HepG2 (cell line): Measurements from ENCODE around the gene C2CD2. TPM values are rescaled to one million over a fixed set of nuclear protein-coding genes. Genes with fewer than 3 reads are reported as not detected.

Experiments used
- BCL6 ChIP-seq: IDR thresholded peaks from 2 replicates; pipeline ENCODE4 v1.6.1; 2016; ENCODE audit warnings: missing genetic modification reagents, missing compliant biosample characterization
- CHD2 ChIP-seq: IDR thresholded peaks from 2 replicates; pipeline ENCODE4 v1.6.1; 2011; ENCODE audit warnings: low read depth, low read length, improper control_type of control experiment
- ERF ChIP-seq: IDR thresholded peaks from 2 replicates; pipeline ENCODE4 v1.6.1; 2018; ENCODE audit warnings: missing biosample characterization, missing genetic modification reagents
- FOXA1 ChIP-seq, 2 experiments: fragments of 450-650 bp in 1 of 2; sonication (generic) in 1 of 2; formaldehyde crosslinking in 1 of 2; IDR thresholded peaks; 2 replicates each; pipeline versions ENCODE4 v1.4.0 to v1.6.1; 2016 to 2020; ENCODE audit warnings: missing genetic modification reagents in 1 of 2
- FOXM1 ChIP-seq: sonication (generic); formaldehyde crosslinking; IDR thresholded peaks from 2 replicates; pipeline ENCODE4 v1.5.0; 2020; ENCODE audit warnings: missing genetic modification reagents
- GFI1 ChIP-seq: sonication (generic); formaldehyde crosslinking; IDR thresholded peaks from 2 replicates; pipeline ENCODE4 v1.5.0; 2020; ENCODE audit warnings: missing genetic modification reagents, mild to moderate bottlenecking, borderline replicate concordance
- HCFC1 ChIP-seq: fragments of 150-350 bp; IDR thresholded peaks from 2 replicates; pipeline ENCODE4 v1.6.1; 2014; ENCODE audit warnings: low read depth, low read length
- KDM3A ChIP-seq: IDR thresholded peaks from 2 replicates; pipeline ENCODE4 v1.6.1; 2018; ENCODE audit warnings: low read depth, missing compliant biosample characterization
- MAF1 ChIP-seq: sonication (generic); formaldehyde crosslinking; IDR thresholded peaks from 2 replicates; pipeline ENCODE4 v1.5.0; 2020; ENCODE audit warnings: missing genetic modification reagents, borderline replicate concordance
- MBNL3 ChIP-seq: fragments of 250-450 bp; sonication (Bioruptor Pico); conservative IDR thresholded peaks from 2 replicates; pipeline ENCODE4 v1.8.0; 2022; ENCODE audit warnings: mild to moderate bottlenecking, inconsistent platforms
- REL ChIP-seq: sonication (generic); formaldehyde crosslinking; conservative IDR thresholded peaks from 2 replicates; pipeline ENCODE4 v1.8.0; 2022; ENCODE audit warnings: mild to moderate bottlenecking, missing genetic modification reagents, moderate library complexity
- RFXANK ChIP-seq: IDR thresholded peaks from 2 replicates; pipeline ENCODE4 v1.6.1; 2016
- RXRB ChIP-seq: IDR thresholded peaks from 2 replicates; pipeline ENCODE4 v1.6.1; 2016; ENCODE audit warnings: borderline replicate concordance, missing genetic modification reagents, missing compliant biosample characterization
- SCMH1 ChIP-seq: sonication (generic); formaldehyde crosslinking; IDR thresholded peaks from 2 replicates; pipeline ENCODE4 v1.9.0; 2021; ENCODE audit warnings: missing genetic modification reagents, mild to moderate bottlenecking, borderline replicate concordance
- SETDB1 ChIP-seq: sonication (generic); formaldehyde crosslinking; IDR thresholded peaks from 2 replicates; pipeline ENCODE4 v1.5.1; 2020; ENCODE audit warnings: missing genetic modification reagents, mild to moderate bottlenecking, borderline replicate concordance
- SOX5 ChIP-seq: IDR thresholded peaks from 2 replicates; pipeline ENCODE4 v1.6.1; 2016; ENCODE audit warnings: borderline replicate concordance
- ZBTB38 ChIP-seq: sonication (generic); formaldehyde crosslinking; IDR thresholded peaks from 2 replicates; pipeline ENCODE4 v1.5.1; 2020; ENCODE audit warnings: mild to moderate bottlenecking, missing genetic modification reagents
- ZFP36 ChIP-seq: fragments of 150-350 bp; IDR thresholded peaks from 2 replicates; pipeline ENCODE4 v1.6.1; 2018; ENCODE audit warnings: borderline replicate concordance, low read length, low read depth; ENCODE audit not compliant: partially characterized antibody
- ZNF335 ChIP-seq: sonication (generic); formaldehyde crosslinking; IDR thresholded peaks from 2 replicates; pipeline ENCODE4 v1.4.0; 2020; ENCODE audit warnings: missing genetic modification reagents
- ZNF496 ChIP-seq: sonication (generic); formaldehyde crosslinking; IDR thresholded peaks from 2 replicates; pipeline ENCODE4 v1.8.1; 2023; ENCODE audit warnings: mild to moderate bottlenecking, moderate library complexity, missing genetic modification reagents; ENCODE audit not compliant: insufficient replicate concordance
- ZNF713 ChIP-seq: sonication (generic); formaldehyde crosslinking; IDR thresholded peaks from 2 replicates; pipeline ENCODE4 v1.4.0; 2020; ENCODE audit warnings: mild to moderate bottlenecking, missing genetic modification reagents
- ZSCAN22 ChIP-seq: sonication (generic); formaldehyde crosslinking; IDR thresholded peaks from 2 replicates; pipeline ENCODE4 v1.4.0; 2020; ENCODE audit warnings: mild to moderate bottlenecking, missing genetic modification reagents
- polyA plus RNA-seq, 8 experiments: library from polyadenylated mRNA; depleted of rRNA in 3 of 8; stranded (reverse) in 7 of 8; unstranded in 1 of 8; fragments of >200 nt; fragmentation: Illumina TruSeq in 4 of 8; extraction: Trizol in 4 of 8; gene quantifications; 2 replicates each; pipeline versions ENCODE4 v1.2.1 to v1.2.3, GENCODE V29; 2011 to 2016; ENCODE audit warnings: low read depth in 4 of 8, missing spikeins in 1 of 8, mixed read lengths in 1 of 8; ENCODE audit not compliant: insufficient read depth in 1 of 8
- total RNA-seq, 5 experiments: library from RNA; depleted of rRNA; stranded (reverse); fragments of >200 nt; fragmentation: Illumina TruSeq; extraction: Trizol; gene quantifications; 2 replicates each; pipeline ENCODE4 v1.2.3, GENCODE V29; 2016; ENCODE audit warnings: low read depth in 1 of 5
- TF ChIP-seq, protein P1 (sequence below): sonication (generic); formaldehyde crosslinking; IDR thresholded peaks from 2 replicates; pipeline ENCODE4 v1.4.0; 2020; ENCODE audit warnings: missing genetic modification reagents, borderline replicate concordance
- TF ChIP-seq, protein P2 (sequence below): sonication (generic); formaldehyde crosslinking; IDR thresholded peaks from 2 replicates; pipeline ENCODE4 v1.5.1; 2020; ENCODE audit warnings: missing genetic modification reagents, mild to moderate bottlenecking, borderline replicate concordance
- TF ChIP-seq, protein P3 (sequence below): sonication (generic); formaldehyde crosslinking; IDR thresholded peaks from 2 replicates; pipeline ENCODE4 v1.8.0; 2023; ENCODE audit warnings: mild to moderate bottlenecking, missing genetic modification reagents

C2CD2 gene
- total and polyA plus RNA-seq, 2 of the 13 experiments (the other 11 are each of a cell fraction or from before 2014, with no cell fraction given) = 12.5 to 19.7 TPM

DNA sequence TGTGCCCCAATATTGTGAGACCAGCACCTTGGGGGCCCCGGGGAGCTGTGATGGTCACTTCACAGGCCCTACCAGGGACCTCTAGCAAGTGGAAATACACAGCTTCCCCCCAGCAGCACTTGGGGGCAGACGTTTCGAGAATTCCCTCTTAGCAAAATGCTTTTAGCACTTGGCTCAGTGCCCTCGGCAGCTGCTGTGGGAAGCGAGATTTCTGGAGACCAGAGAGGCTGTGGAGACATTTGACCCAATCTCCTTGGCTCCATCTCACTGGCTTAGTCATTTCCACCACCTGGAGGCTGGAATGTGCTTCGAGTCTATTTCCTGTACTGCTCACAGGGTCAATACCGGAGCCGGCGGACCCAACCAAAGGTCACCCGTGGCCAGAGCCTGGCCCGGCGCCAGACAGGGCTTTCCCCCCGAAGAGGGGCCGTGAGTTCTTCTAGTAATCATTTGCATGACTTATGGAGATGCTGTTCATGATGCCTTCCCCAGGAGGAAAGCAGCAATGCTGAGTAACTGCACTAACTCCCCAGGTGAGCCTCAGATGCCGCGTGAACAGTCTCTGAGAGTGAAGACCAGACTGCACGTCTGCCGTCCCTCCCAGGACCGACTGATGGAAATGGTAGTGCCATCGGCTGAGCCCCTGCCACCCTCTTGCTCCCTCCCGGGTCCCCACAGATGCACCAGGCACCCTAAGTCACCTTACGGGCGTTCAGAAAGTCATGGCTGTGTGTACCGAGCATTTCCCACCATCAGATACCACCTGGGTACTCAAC is 4.4 kb upstream of the C2CD2 start (continued):
- TF ChIP-seq, protein P1, sequence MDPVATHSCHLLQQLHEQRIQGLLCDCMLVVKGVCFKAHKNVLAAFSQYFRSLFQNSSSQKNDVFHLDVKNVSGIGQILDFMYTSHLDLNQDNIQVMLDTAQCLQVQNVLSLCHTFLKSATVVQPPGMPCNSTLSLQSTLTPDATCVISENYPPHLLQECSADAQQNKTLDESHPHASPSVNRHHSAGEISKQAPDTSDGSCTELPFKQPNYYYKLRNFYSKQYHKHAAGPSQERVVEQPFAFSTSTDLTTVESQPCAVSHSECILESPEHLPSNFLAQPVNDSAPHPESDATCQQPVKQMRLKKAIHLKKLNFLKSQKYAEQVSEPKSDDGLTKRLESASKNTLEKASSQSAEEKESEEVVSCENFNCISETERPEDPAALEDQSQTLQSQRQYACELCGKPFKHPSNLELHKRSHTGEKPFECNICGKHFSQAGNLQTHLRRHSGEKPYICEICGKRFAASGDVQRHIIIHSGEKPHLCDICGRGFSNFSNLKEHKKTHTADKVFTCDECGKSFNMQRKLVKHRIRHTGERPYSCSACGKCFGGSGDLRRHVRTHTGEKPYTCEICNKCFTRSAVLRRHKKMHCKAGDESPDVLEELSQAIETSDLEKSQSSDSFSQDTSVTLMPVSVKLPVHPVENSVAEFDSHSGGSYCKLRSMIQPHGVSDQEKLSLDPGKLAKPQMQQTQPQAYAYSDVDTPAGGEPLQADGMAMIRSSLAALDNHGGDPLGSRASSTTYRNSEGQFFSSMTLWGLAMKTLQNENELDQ (CRISPR knock-in tag) = no peak
- TF ChIP-seq BCL6 (CRISPR knock-in tag) = peak; percentile 94
- TF ChIP-seq MAF1 = no peak
- TF ChIP-seq ERF = peak; percentile 22; the same call in 1 of the 2 replicates
- TF ChIP-seq ZBTB38 (CRISPR knock-in tag) = 0 out of 2 replicates have a peak, but pooled peaks have one; percentile 14
- TF ChIP-seq CHD2 = no peak
- no peak for TF ChIP-seq MBNL3 (CRISPR knock-in tag)
- TF ChIP-seq SCMH1 = no peak
- TF ChIP-seq ZNF335 = no peak
- peak; percentile 82 for TF ChIP-seq RXRB (CRISPR knock-in tag)
- no peak for TF ChIP-seq REL (CRISPR knock-in tag)
- TF ChIP-seq, protein P2, sequence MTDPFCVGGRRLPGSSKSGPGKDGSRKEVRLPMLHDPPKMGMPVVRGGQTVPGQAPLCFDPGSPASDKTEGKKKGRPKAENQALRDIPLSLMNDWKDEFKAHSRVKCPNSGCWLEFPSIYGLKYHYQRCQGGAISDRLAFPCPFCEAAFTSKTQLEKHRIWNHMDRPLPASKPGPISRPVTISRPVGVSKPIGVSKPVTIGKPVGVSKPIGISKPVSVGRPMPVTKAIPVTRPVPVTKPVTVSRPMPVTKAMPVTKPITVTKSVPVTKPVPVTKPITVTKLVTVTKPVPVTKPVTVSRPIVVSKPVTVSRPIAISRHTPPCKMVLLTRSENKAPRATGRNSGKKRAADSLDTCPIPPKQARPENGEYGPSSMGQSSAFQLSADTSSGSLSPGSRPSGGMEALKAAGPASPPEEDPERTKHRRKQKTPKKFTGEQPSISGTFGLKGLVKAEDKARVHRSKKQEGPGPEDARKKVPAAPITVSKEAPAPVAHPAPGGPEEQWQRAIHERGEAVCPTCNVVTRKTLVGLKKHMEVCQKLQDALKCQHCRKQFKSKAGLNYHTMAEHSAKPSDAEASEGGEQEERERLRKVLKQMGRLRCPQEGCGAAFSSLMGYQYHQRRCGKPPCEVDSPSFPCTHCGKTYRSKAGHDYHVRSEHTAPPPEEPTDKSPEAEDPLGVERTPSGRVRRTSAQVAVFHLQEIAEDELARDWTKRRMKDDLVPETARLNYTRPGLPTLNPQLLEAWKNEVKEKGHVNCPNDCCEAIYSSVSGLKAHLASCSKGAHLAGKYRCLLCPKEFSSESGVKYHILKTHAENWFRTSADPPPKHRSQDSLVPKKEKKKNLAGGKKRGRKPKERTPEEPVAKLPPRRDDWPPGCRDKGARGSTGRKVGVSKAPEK (CRISPR knock-in tag) = peak; percentile 10; the same call in 1 of the 2 replicates
- TF ChIP-seq ZNF496 = no peak
- TF ChIP-seq, protein P3, sequence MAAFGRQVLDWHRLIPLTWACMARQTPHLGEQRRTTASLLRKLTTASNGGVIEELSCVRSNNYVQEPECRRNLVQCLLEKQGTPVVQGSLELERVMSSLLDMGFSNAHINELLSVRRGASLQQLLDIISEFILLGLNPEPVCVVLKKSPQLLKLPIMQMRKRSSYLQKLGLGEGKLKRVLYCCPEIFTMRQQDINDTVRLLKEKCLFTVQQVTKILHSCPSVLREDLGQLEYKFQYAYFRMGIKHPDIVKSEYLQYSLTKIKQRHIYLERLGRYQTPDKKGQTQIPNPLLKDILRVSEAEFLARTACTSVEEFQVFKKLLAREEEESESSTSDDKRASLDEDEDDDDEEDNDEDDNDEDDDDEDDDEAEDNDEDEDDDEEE = no peak
- TF ChIP-seq ZSCAN22 (CRISPR knock-in tag) = no peak
- TF ChIP-seq RFXANK = no peak
- no peak for TF ChIP-seq FOXM1 (CRISPR knock-in tag)
- 0 out of 2 replicates have a peak, but pooled peaks have one; percentile 33 for TF ChIP-seq SOX5 (CRISPR knock-in tag)
- peak; percentile 39; the same call in 1 of the 2 replicates for TF ChIP-seq KDM3A (CRISPR knock-in tag)
- TF ChIP-seq ZFP36 = no peak
- no peak for TF ChIP-seq HCFC1
- TF ChIP-seq ZNF713 = no peak
- TF ChIP-seq FOXA1 (IDR thresholded peaks at IDR 0.05) = no peak
- TF ChIP-seq FOXA1 (CRISPR knock-in tag; IDR thresholded peaks at IDR 0.05) = peak; percentile 67
- TF ChIP-seq GFI1 (CRISPR knock-in tag) = no peak
- no peak for TF ChIP-seq SETDB1 (CRISPR knock-in tag)
